ENCODE results near the gene ACSM2B.

The ACSM2B gene

DNA sequence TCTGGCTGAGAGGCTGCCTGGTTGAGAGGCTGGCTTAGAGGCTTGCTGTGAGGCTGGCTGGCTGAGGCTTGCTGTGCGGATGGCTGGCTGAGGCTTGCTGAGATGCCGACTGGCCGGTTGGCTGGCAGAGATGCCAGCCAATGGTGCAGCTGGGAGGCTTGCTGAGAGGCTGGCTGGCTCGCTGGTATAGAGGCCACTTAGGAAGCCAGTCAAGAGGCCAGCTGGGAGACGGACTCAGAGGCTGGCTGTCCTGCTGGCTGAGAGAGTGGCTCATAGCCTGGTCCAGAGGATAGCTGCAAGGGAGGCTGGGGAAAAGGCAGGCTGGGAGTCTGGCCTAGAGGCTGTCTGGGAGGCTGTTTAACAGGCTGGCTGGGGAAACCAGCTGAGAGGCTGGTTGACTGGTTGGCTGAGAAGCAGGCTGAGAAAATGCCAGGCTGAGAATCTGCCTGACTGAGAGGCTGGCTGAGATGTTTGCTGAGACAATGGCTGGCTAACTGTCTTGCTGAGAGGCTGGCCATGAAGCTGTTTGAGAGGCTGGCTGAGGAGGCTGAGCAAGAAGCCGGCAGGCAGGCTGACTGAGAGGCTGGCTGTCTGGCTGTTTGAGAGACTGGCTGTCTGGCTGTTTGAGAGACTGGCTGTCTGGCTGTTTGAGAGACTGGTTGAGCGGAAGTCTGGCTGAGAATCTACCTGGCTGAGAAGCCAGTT is 37.5 kb upstream of the ACSM2B start:
- TF ChIP-seq EZH2phosphoT487 (IDR thresholded peaks at IDR 0.05; ENCODE audit: borderline replicate concordance): no peak
- TF ChIP-seq, protein P1, sequence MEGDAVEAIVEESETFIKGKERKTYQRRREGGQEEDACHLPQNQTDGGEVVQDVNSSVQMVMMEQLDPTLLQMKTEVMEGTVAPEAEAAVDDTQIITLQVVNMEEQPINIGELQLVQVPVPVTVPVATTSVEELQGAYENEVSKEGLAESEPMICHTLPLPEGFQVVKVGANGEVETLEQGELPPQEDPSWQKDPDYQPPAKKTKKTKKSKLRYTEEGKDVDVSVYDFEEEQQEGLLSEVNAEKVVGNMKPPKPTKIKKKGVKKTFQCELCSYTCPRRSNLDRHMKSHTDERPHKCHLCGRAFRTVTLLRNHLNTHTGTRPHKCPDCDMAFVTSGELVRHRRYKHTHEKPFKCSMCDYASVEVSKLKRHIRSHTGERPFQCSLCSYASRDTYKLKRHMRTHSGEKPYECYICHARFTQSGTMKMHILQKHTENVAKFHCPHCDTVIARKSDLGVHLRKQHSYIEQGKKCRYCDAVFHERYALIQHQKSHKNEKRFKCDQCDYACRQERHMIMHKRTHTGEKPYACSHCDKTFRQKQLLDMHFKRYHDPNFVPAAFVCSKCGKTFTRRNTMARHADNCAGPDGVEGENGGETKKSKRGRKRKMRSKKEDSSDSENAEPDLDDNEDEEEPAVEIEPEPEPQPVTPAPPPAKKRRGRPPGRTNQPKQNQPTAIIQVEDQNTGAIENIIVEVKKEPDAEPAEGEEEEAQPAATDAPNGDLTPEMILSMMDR (conservative IDR thresholded peaks at IDR 0.05; ENCODE audit: low read length): no peak
- H2AFZ ChIP-seq (ENCODE audit: low read length): no peak overlapping the region
- H3K27me3 ChIP-seq (ENCODE audit: insufficient read depth, low read length, poor library complexity, severe bottlenecking): no peaks in the 10 kb centered on the region
- H3K79me2 ChIP-seq (ENCODE audit: insufficient read depth, low read length): no peaks in the 10 kb centered on the region
- H3K36me3 ChIP-seq (ENCODE audit: insufficient read depth, low read length): no peaks in the 10 kb centered on the region
- no peaks in the 10 kb centered on the region for H3K9me2 ChIP-seq (replicated peaks; ENCODE audit: low read depth, low read length)
- H3K4me3 ChIP-seq (ENCODE audit: low read length, poor library complexity, severe bottlenecking): no peak overlapping the region
- H3K9ac ChIP-seq (ENCODE audit: low read depth, low read length, poor library complexity, severe bottlenecking): no peak overlapping the region
- no peaks in the 10 kb centered on the region; the same call in 1 of the 2 replicates for H3K9me3 ChIP-seq (ENCODE audit: insufficient read depth, low read depth, low read length)
- H3K4me1 ChIP-seq (ENCODE audit: insufficient read depth, low read length, poor library complexity, severe bottlenecking): no peaks in the 10 kb centered on the region
- no peak overlapping the region for H3K4me2 ChIP-seq (ENCODE audit: low read depth, low read length, poor library complexity, severe bottlenecking)
- H4K20me1 ChIP-seq (ENCODE audit: insufficient read depth, low read length, poor library complexity, severe bottlenecking): no peaks in the 10 kb centered on the region
- H3F3A ChIP-seq (ENCODE audit: low read depth): no peaks in the 10 kb centered on the region

DNA sequence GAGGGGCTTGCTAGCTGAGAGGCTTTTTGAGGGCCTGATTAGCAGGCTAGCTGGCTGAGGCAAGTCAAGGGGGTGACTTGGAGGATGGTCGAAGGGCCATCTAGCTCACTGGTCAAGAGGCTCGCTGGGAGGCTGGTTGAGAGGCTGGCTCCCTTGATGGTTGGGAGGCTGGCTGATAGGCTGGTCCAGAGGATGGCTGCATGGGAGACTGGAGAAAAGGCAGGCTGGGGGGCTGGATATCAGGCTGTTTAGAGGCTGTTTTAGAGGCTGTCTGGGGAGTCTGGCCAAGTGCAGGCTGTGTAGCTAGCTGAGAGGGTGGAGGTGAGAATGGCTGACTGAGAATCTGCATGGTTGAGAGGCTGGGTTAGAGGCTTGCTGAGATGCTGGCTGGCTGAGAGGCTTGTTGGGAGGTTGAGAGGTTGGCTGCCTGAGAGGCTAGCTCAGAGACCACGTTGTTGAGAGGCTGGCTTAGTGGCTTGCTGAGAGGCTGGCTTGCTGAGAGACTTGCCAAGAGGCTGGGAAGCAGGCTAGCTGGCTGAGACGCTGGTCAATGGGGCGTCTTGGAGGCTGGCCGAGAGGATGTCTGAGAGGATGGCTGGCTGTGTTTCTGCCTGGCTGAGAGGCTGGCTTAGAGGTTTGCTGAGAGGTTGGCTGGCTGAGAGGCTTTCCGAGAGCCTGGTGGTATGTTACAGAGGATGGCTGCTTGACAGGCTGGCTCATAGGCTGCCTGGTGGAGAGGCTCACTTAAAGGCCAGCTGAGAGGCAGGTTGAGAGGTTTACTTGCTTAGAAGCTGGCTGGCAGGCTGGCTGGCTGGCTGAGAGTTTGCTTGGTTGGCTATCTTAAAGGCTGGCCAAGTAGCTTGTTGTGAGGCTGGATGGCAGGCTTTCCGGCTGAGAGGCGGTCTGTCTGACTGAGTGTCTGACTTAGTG is 36.6 kb upstream of the ACSM2B start:
- H3K79me2 ChIP-seq (ENCODE audit: insufficient read depth, low read length): no peaks in the 10 kb centered on the region
- H4K20me1 ChIP-seq (ENCODE audit: insufficient read depth, low read length, poor library complexity, severe bottlenecking): no peaks in the 10 kb centered on the region
- H3K27me3 ChIP-seq (ENCODE audit: insufficient read depth, low read length, poor library complexity, severe bottlenecking): no peaks in the 10 kb centered on the region
- no peaks in the 10 kb centered on the region for H3K9me2 ChIP-seq (replicated peaks; ENCODE audit: low read depth, low read length)
- no peaks in the 10 kb centered on the region for H3K36me3 ChIP-seq (ENCODE audit: insufficient read depth, low read length)
- no peak overlapping the region for H3K9ac ChIP-seq (ENCODE audit: low read depth, low read length, poor library complexity, severe bottlenecking)
- no peak overlapping the region for H3K4me3 ChIP-seq (ENCODE audit: low read length, poor library complexity, severe bottlenecking)
- H2AFZ ChIP-seq (ENCODE audit: low read length): no peak overlapping the region
- no peaks in the 10 kb centered on the region; the same call in 1 of the 2 replicates for H3K9me3 ChIP-seq (ENCODE audit: insufficient read depth, low read depth, low read length)
- no peaks in the 10 kb centered on the region for H3F3A ChIP-seq (ENCODE audit: low read depth)
- H3K4me2 ChIP-seq (ENCODE audit: low read depth, low read length, poor library complexity, severe bottlenecking): no peak overlapping the region
- no peak for TF ChIP-seq EZH2phosphoT487 (IDR thresholded peaks at IDR 0.05; ENCODE audit: borderline replicate concordance)
- TF ChIP-seq, protein P1 (conservative IDR thresholded peaks at IDR 0.05; ENCODE audit: low read length): no peak
- H3K4me1 ChIP-seq (ENCODE audit: insufficient read depth, low read length, poor library complexity, severe bottlenecking): no peaks in the 10 kb centered on the region

DNA sequence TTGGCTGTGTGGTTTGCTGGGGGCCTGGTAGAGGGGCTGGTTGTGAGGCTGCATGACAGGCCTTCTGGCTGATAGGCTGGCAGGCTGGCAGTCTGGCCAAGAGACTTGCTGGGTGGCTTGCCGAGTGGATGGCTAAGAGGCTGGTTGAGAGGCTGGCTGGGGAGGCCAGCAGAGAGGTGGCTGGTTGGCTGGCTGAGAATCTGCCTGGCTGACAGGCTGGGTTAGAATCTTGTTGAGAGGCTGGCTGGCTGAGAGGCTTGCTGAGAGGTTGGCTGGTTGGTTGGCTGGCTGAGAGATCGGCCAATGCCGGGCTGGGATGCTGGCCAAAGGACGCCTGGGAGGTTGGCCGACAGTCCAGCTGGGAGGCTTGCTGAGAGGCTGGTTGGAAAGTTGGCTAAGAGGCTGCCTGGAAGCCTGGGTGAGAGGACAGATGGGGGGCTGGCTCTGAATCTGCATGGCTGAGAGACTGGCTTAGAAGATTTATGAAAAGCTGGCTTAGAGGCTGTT is 35.9 kb upstream of the ACSM2B start:
- Histone ChIP-seq H3K4me3 (ENCODE audit: low read length, poor library complexity, severe bottlenecking) (no peak overlapping the region), H3K27me3 (ENCODE audit: insufficient read depth, low read length, poor library complexity, severe bottlenecking) (no peaks in the 10 kb centered on the region), H2AFZ (ENCODE audit: low read length) (no peak overlapping the region), H3K9me2 (replicated peaks; ENCODE audit: low read depth, low read length) (no peaks in the 10 kb centered on the region), H4K20me1 (ENCODE audit: insufficient read depth, low read length, poor library complexity, severe bottlenecking) (no peaks in the 10 kb centered on the region), H3K9ac (ENCODE audit: low read depth, low read length, poor library complexity, severe bottlenecking) (no peak overlapping the region), H3K79me2 (ENCODE audit: insufficient read depth, low read length) (no peaks in the 10 kb centered on the region), H3K4me1 (ENCODE audit: insufficient read depth, low read length, poor library complexity, severe bottlenecking) (no peaks in the 10 kb centered on the region), H3K4me2 (ENCODE audit: low read depth, low read length, poor library complexity, severe bottlenecking) (no peak overlapping the region), H3F3A (ENCODE audit: low read depth) (no peaks in the 10 kb centered on the region), H3K36me3 (ENCODE audit: insufficient read depth, low read length) (no peaks in the 10 kb centered on the region), H3K9me3 (ENCODE audit: insufficient read depth, low read depth, low read length) (no peaks in the 10 kb centered on the region; the same call in 1 of the 2 replicates)
- TF ChIP-seq, protein P1 (conservative IDR thresholded peaks at IDR 0.05; ENCODE audit: low read length): no peak
- TF ChIP-seq EZH2phosphoT487 (IDR thresholded peaks at IDR 0.05; ENCODE audit: borderline replicate concordance): no peak
